ENCODE results near the gene PPP1R37.

The PPP1R37 gene

DNA sequence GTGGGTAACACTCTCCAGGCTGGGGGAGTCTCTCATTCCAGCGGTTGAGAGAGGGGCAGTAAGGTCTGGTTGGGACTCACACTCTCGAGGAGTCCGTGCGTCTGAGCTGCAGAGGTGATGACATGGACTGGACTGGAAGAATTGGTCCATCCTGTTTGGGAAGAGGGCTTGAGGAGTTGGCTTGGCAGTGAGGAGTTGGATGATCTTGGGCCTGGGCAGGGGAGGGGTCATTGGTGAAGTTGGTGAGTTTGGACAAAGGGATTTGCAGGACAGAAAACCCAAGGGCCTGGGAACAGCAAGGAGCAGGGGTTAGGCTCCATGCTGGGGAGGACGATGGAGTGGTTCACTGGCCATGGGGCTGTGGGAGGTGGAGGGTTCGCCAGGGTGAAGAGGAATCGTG, 3.7 kb downstream of the PPP1R37 start:
- Histone ChIP-seq H3K4me3 (ENCODE audit: low read depth, low read length, poor library complexity, severe bottlenecking) (no peak overlapping the region), H4K20me1 (ENCODE audit: insufficient read depth, low read length) (no peaks in the 10 kb centered on the region), H3K79me2 (ENCODE audit: insufficient read depth, low read length) (peaks cover 40% of the 10 kb centered on the region)

DNA sequence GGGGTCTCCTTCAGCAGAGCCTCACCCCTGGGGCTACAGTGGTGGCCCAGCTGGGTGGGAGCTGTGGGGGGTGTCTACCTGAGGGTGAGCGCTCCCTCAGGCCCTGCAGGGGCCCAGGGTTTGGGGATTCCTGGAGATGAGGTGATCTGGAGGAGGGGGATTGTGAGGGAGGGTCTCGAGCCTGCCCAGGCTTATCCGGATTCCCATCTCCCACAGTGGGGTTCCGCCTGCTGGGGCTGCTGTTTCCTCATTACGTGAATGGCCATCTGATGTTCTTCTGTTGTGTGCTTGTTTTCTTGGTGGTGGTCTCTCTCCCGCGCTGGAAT, 4.4 kb downstream of the PPP1R37 start:
- no peak overlapping the region; the same call in 1 of the 2 replicates for H3K4me2 ChIP-seq (ENCODE audit: low read length)
- no peaks in the 10 kb centered on the region for H3K9me3 ChIP-seq (ENCODE audit: low read length)
- no peaks in the 10 kb centered on the region for H3K9me2 ChIP-seq (ENCODE audit: low read depth, low read length)
- no peaks in the 10 kb centered on the region for H4K20me1 ChIP-seq (ENCODE audit: insufficient read depth, low read length)
- H3K27ac ChIP-seq (ENCODE audit: low read depth, low read length, poor library complexity, severe bottlenecking) = no peak overlapping the region
- H3K9ac ChIP-seq (ENCODE audit: low read length) = no peak overlapping the region; the same call in 1 of the 2 replicates
- H3F3A ChIP-seq (ENCODE audit: insufficient read depth, low read length) = no peaks in the 10 kb centered on the region
- peaks cover 56% of the 10 kb centered on the region for H3K4me1 ChIP-seq (ENCODE audit: insufficient read depth, low read length, severe bottlenecking)
- H3K79me2 ChIP-seq (ENCODE audit: insufficient read depth, low read length) = peaks cover 40% of the 10 kb centered on the region
- no peak overlapping the region for H3K4me3 ChIP-seq (ENCODE audit: low read depth, low read length, poor library complexity, severe bottlenecking)
- no peak overlapping the region for H2AFZ ChIP-seq (ENCODE audit: low read length)
- peaks cover 18% of the 10 kb centered on the region for H3K36me3 ChIP-seq (ENCODE audit: insufficient read depth, low read length)
- no peaks in the 10 kb centered on the region for H3K27me3 ChIP-seq (ENCODE audit: insufficient read depth, low read length)
- TF ChIP-seq, protein P1, sequence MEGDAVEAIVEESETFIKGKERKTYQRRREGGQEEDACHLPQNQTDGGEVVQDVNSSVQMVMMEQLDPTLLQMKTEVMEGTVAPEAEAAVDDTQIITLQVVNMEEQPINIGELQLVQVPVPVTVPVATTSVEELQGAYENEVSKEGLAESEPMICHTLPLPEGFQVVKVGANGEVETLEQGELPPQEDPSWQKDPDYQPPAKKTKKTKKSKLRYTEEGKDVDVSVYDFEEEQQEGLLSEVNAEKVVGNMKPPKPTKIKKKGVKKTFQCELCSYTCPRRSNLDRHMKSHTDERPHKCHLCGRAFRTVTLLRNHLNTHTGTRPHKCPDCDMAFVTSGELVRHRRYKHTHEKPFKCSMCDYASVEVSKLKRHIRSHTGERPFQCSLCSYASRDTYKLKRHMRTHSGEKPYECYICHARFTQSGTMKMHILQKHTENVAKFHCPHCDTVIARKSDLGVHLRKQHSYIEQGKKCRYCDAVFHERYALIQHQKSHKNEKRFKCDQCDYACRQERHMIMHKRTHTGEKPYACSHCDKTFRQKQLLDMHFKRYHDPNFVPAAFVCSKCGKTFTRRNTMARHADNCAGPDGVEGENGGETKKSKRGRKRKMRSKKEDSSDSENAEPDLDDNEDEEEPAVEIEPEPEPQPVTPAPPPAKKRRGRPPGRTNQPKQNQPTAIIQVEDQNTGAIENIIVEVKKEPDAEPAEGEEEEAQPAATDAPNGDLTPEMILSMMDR (IDR thresholded peaks at IDR 0.05; ENCODE audit: low read length) = no peak
- TF ChIP-seq EZH2 (IDR thresholded peaks at IDR 0.05; ENCODE audit: borderline replicate concordance, low read length) = no peak

More for the DNA sequence above, 3.7 kb downstream of the PPP1R37 start:
- no peaks in the 10 kb centered on the region for H3K9me2 ChIP-seq (ENCODE audit: low read depth, low read length)
- peaks cover 62% of the 10 kb centered on the region for H3K4me1 ChIP-seq (ENCODE audit: insufficient read depth, low read length, severe bottlenecking)
- H3K36me3 ChIP-seq (ENCODE audit: insufficient read depth, low read length) = peaks cover 18% of the 10 kb centered on the region
- no peak overlapping the region for H2AFZ ChIP-seq (ENCODE audit: low read length)
- no peaks in the 10 kb centered on the region for H3F3A ChIP-seq (ENCODE audit: insufficient read depth, low read length)
- no peak overlapping the region for H3K27ac ChIP-seq (ENCODE audit: low read depth, low read length, poor library complexity, severe bottlenecking)
- no peaks in the 10 kb centered on the region for H3K27me3 ChIP-seq (ENCODE audit: insufficient read depth, low read length)
- H3K9me3 ChIP-seq (ENCODE audit: low read length) = no peaks in the 10 kb centered on the region
- H3K4me2 ChIP-seq (ENCODE audit: low read length) = 0 out of 2 replicates have a peak overlapping the region, but pooled peaks have one; percentile 2
- H3K9ac ChIP-seq (ENCODE audit: low read length) = no peak overlapping the region
- TF ChIP-seq EZH2 (IDR thresholded peaks at IDR 0.05; ENCODE audit: borderline replicate concordance, low read length) = no peak
- TF ChIP-seq, protein P1 (IDR thresholded peaks at IDR 0.05; ENCODE audit: low read length) = no peak

DNA sequence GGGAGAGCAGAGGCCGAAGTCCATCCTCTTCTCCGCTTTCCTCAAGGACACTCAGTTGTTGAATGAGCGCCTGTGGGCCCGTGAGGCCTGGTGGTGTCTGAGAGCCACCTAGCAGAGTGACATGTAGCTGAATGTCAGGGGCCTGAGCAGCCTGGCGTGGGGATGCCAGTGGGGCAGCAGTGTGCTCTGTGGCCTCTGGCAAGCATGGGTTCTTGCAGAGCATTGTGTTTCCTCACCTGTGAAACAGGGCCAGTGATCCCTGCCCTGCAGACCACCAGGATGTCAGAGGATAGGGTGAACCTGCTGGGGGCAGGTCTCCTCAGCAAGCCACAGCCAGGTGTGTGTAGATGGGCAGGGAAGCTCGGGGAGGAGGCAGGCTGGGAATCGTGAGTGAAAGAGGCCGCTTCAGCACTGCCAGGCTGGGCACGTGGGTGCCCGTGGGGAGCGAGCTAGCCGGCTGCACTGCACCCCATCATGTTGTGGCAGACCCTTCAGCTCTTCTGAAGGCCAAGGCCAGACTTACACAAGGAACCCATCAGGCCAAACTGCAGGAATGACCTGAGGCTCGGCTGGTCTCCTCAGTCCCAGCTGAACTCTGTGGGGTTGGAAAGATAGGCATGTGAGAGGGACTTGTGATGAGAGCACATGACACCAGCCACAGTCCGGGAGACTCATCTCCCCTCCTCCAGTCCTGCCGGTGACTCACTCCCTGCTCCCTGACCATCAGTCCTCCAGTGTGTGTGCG, 5.0 kb downstream of the PPP1R37 start:
- TF ChIP-seq EZH2 (IDR thresholded peaks at IDR 0.05; ENCODE audit: borderline replicate concordance, low read length) = no peak
- TF ChIP-seq, protein P1 (IDR thresholded peaks at IDR 0.05; ENCODE audit: low read length) = no peak
- peaks cover 40% of the 10 kb centered on the region for H3K79me2 ChIP-seq (ENCODE audit: insufficient read depth, low read length)
- no peak overlapping the region for H3K27ac ChIP-seq (ENCODE audit: low read depth, low read length, poor library complexity, severe bottlenecking)
- no peaks in the 10 kb centered on the region for H4K20me1 ChIP-seq (ENCODE audit: insufficient read depth, low read length)
- no peak overlapping the region for H3K4me3 ChIP-seq (ENCODE audit: low read depth, low read length, poor library complexity, severe bottlenecking)
- H3K4me2 ChIP-seq (ENCODE audit: low read length) = peak overlapping the region; percentile 34; the same call in 1 of the 2 replicates
- H3K9ac ChIP-seq (ENCODE audit: low read length) = no peak overlapping the region; the same call in 1 of the 2 replicates
- no peaks in the 10 kb centered on the region for H3K27me3 ChIP-seq (ENCODE audit: insufficient read depth, low read length)
- no peaks in the 10 kb centered on the region for H3F3A ChIP-seq (ENCODE audit: insufficient read depth, low read length)
- H3K4me1 ChIP-seq (ENCODE audit: insufficient read depth, low read length, severe bottlenecking) = peaks cover 59% of the 10 kb centered on the region
- H3K9me3 ChIP-seq (ENCODE audit: low read length) = no peaks in the 10 kb centered on the region
- no peaks in the 10 kb centered on the region for H3K9me2 ChIP-seq (ENCODE audit: low read depth, low read length)
- H3K36me3 ChIP-seq (ENCODE audit: insufficient read depth, low read length) = peaks cover 18% of the 10 kb centered on the region
- no peak overlapping the region for H2AFZ ChIP-seq (ENCODE audit: low read length)

Data from OCI-LY1 (cell line).